Liver (tissue), 9 donors: Measurements from ENCODE around the gene PITPNC1. TPM values are rescaled to one million over a fixed set of nuclear protein-coding genes. Genes with fewer than 3 reads are reported as not detected.
A peak's percentile ranks its signal among the peaks of the same experiment; 100 is the strongest.

ENCODE experiments used
- DNase-seq: peaks from one replicate; pipeline ENCODE4 v3.0.0-alpha.2; 2017; ENCODE audit warnings: low spot score
- H3K27ac ChIP-seq, 2 donors: one replicate each; pipeline ENCODE4 v1.7.0; 2013; ENCODE audit warnings: inconsistent platforms in 2 of 2, low read length in 2 of 2, control low read depth in 1 of 2, low read depth in 1 of 2, mild to moderate bottlenecking in 1 of 2
- H3K27me3 ChIP-seq, 4 donors: one replicate each; pipeline versions ENCODE4 v1.6.1 to v1.7.0; 2013; ENCODE audit warnings: low read length in 3 of 4, inconsistent platforms in 1 of 4, mild to moderate bottlenecking in 1 of 4, moderate library complexity in 1 of 4; ENCODE audit not compliant: control insufficient read depth in 4 of 4, insufficient read depth in 4 of 4
- H3K36me3 ChIP-seq, 4 donors: one replicate each; pipeline versions ENCODE4 v1.6.1 to v1.7.0; 2013; ENCODE audit warnings: low read length in 3 of 4, mild to moderate bottlenecking in 3 of 4, low read depth in 1 of 4, moderate library complexity in 1 of 4; ENCODE audit not compliant: control insufficient read depth in 4 of 4, insufficient read depth in 3 of 4
- H3K4me1 ChIP-seq, 4 donors: one replicate each; pipeline versions ENCODE4 v1.6.1 to v1.7.0; 2013; ENCODE audit warnings: low read length in 3 of 4, mild to moderate bottlenecking in 3 of 4, moderate library complexity in 1 of 4; ENCODE audit not compliant: control insufficient read depth in 4 of 4, insufficient read depth in 4 of 4
- H3K4me3 ChIP-seq, 3 donors: one replicate each; pipeline versions ENCODE4 v1.6.1 to v1.7.0; 2013; ENCODE audit warnings: low read length in 3 of 3, control low read depth in 1 of 3, low read depth in 1 of 3, mild to moderate bottlenecking in 1 of 3
- H3K9ac ChIP-seq, 2 donors: one replicate each; pipeline ENCODE4 v1.7.0; 2013; ENCODE audit warnings: low read length in 2 of 2, mild to moderate bottlenecking in 2 of 2, moderate library complexity in 2 of 2, control low read depth in 1 of 2, low read depth in 1 of 2
- H3K9me3 ChIP-seq, 4 donors: one replicate each; pipeline versions ENCODE4 v1.6.1 to v1.7.0; 2013; ENCODE audit warnings: low read length in 3 of 4; ENCODE audit not compliant: control insufficient read depth in 4 of 4
- EGR1 ChIP-seq, 2 donors: IDR thresholded peaks; 2 replicates each; pipeline ENCODE4 v1.6.1; 2016 to 2018; ENCODE audit warnings: antibody characterized with exemption in 2 of 2, low read depth in 2 of 2
- FOXA1 ChIP-seq: IDR thresholded peaks from 2 replicates; pipeline ENCODE4 v1.6.1; 2016; ENCODE audit warnings: antibody characterized with exemption
- GABPA ChIP-seq, 2 donors: IDR thresholded peaks in 1 of 2; conservative IDR thresholded peaks in 1 of 2; 2 replicates each; pipeline ENCODE4 v1.6.1; 2016; ENCODE audit warnings: antibody characterized with exemption in 2 of 2, mild to moderate bottlenecking in 1 of 2, moderate library complexity in 1 of 2
- HNF4A ChIP-seq, 2 donors: conservative IDR thresholded peaks; 2 replicates each; pipeline ENCODE4 v1.6.1; 2016; ENCODE audit warnings: antibody characterized with exemption in 2 of 2, mild to moderate bottlenecking in 2 of 2
- HNF4G ChIP-seq: IDR thresholded peaks from 2 replicates; pipeline ENCODE4 v1.6.1; 2016; ENCODE audit warnings: antibody characterized with exemption
- JUND ChIP-seq, 2 donors: IDR thresholded peaks; 2 replicates each; pipeline ENCODE4 v1.6.1; 2016; ENCODE audit warnings: antibody characterized with exemption in 2 of 2
- NR2F2 ChIP-seq: IDR thresholded peaks from 2 replicates; pipeline ENCODE4 v1.6.1; 2016; ENCODE audit warnings: antibody characterized with exemption
- RAD21 ChIP-seq, 2 donors: IDR thresholded peaks; 2 replicates each; pipeline ENCODE4 v1.6.1; 2016; ENCODE audit warnings: antibody characterized with exemption in 2 of 2, mild to moderate bottlenecking in 2 of 2
- RXRA ChIP-seq, 2 donors: IDR thresholded peaks; 2 replicates each; pipeline ENCODE4 v1.6.1; 2017 to 2018; ENCODE audit warnings: antibody characterized with exemption in 2 of 2, mild to moderate bottlenecking in 1 of 2
- SP1 ChIP-seq: IDR thresholded peaks from 2 replicates; pipeline ENCODE4 v1.6.1; 2018; ENCODE audit warnings: antibody characterized with exemption, mild to moderate bottlenecking
- TAF1 ChIP-seq: conservative IDR thresholded peaks from 2 replicates; pipeline ENCODE4 v1.6.1; 2016; ENCODE audit warnings: antibody characterized with exemption, mild to moderate bottlenecking
- YY1 ChIP-seq: IDR thresholded peaks from 2 replicates; pipeline ENCODE4 v1.6.1; 2016; ENCODE audit warnings: antibody characterized with exemption, mild to moderate bottlenecking
- WGBS: extraction: QIAGEN DNeasy Blood & Tissue Kit; methylation state at CpG from one replicate; pipeline ENCODE4 v1.1.7; 2013; 5-methylcytosine and 5-hydroxymethylcytosine counted together
- polyA plus RNA-seq, 2 donors: library from polyadenylated mRNA; stranded (reverse) in 1 of 2; unstranded in 1 of 2; fragments of 200-250 nt in 1 of 2; fragments of >200 nt in 1 of 2; fragmentation: Nextera tagmentation in 1 of 2; extraction: Ambion mirVana in 1 of 2; gene quantifications; one replicate each; pipeline versions ENCODE4 v1.2.1 to v1.2.3, GENCODE V29; 2013 to 2015
- total RNA-seq, 2 donors: library from RNA; depleted of rRNA; stranded (reverse); fragments of >200 nt; gene quantifications; one replicate each; pipeline ENCODE4 v1.2.3, GENCODE V29; 2014
- TF ChIP-seq, protein P1 (sequence below): IDR thresholded peaks from 2 replicates; pipeline ENCODE4 v1.6.1; 2016; ENCODE audit warnings: antibody characterized with exemption
- TF ChIP-seq, protein P2 (sequence below): fragments of 150-350 bp; IDR thresholded peaks from 2 replicates; pipeline ENCODE4 v1.5.1; 2017; ENCODE audit warnings: improper control_type of control experiment, low read depth, low read length; ENCODE audit not compliant: missing input control
- TF ChIP-seq, protein P3 (sequence below): IDR thresholded peaks from 2 replicates; pipeline ENCODE4 v1.6.1; 2016; ENCODE audit warnings: antibody characterized with exemption
- TF ChIP-seq, protein P4 (sequence below): IDR thresholded peaks from 2 replicates; pipeline ENCODE4 v1.6.1; 2016; ENCODE audit warnings: antibody characterized with exemption, mild to moderate bottlenecking
- donor health status: healthy.
- donor health status: healthy.
- donor health status: healthy.
- donor health status: healthy.
- donor health status: healthy.

Gene PITPNC1
- total and polyA plus RNA-seq, 4 donors = 2.3 to 10.2 (median 5.7) TPM

DNA sequence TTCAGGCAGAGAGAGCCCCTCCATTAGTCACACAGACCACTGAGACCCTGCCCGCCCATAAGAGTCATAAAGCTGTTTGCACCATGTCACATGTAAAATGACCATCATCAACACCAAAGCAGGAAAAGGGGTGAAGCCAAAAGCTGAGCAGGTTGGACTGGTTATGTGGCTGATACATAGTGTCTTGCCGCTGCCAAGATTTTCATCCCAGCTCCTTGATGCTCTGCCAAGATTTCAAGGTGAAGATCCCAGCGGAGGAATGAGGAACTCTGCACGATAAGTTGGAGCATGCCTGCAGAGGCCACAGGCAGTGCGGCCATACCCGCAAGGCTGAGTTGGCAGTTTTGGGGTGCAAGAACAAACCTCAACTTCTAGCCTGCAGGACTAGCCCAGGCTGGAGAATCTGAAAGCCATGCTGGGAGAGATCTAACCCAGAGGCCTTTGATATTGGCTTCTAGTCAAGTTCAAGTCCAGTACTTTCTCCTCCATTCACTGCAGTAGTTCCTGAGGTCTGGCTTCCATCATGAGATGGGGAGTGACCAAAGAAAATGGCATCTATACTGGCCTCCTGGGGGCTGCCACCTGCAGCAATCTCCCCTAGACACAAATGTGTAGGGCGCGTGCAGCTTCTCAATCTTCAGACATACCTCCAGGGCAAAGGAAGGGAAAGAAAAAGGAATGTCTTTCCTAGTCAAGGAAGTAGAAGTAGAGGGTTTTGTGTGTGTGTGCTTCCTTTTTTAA is 261.0 kb downstream of the PITPNC1 start:
- no peak overlapping the region for H3K4me3 ChIP-seq
- no peak overlapping the region for H3K9ac ChIP-seq
- H3K4me1 ChIP-seq = peaks cover 0 to 4% (median 2%) of the 10 kb centered on the region in 4 donors
- DNase-seq = no peak
- no peaks in the 10 kb centered on the region for H3K27me3 ChIP-seq
- H3K9me3 ChIP-seq = no peaks in the 10 kb centered on the region
- peaks cover 0 to 5% (median 1%) of the 10 kb centered on the region in 4 donors for H3K36me3 ChIP-seq
- no peak for TF ChIP-seq FOXA1
- no peak overlapping the region for H3K27ac ChIP-seq
- WGBS = 91% methylated on average over 8 of the region's 8 CpGs

DNA sequence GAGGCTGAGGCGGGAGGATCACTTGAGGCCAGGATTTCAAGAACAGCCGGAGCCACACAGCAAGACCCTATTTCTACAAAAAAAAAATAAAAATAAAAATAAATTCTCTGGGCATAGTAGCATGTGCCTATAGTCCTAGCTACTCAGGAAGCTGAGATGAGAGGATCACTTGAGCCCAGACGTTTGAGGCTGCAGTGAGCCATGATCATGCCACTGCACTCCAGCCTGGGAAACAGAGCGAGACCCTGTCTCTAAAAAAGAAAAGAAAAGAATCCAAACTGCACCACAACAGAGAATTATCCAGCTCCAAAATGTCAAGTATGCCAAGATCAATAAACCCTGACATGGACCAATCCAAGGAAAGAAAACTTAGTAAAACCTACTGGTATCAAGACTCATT is 261.8 kb downstream of the PITPNC1 start:
- Histone ChIP-seq H3K36me3 (no peaks in the 10 kb centered on the region), H3K4me1 (peaks cover 0 to 4% (median 2%) of the 10 kb centered on the region in 4 donors), H3K27ac (no peak overlapping the region), H3K27me3 (no peaks in the 10 kb centered on the region), H3K9ac (no peak overlapping the region), H3K9me3 (no peaks in the 10 kb centered on the region), H3K4me3 (no peak overlapping the region)
- TF ChIP-seq EGR1 (IDR thresholded peaks at IDR 0.05; ENCODE audit: low read depth in 2 of 2) = no peak
- TF ChIP-seq HNF4G = no peak
- TF ChIP-seq NR2F2 = no peak
- TF ChIP-seq, protein P1, sequence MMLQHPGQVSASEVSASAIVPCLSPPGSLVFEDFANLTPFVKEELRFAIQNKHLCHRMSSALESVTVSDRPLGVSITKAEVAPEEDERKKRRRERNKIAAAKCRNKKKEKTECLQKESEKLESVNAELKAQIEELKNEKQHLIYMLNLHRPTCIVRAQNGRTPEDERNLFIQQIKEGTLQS = no peak
- TF ChIP-seq RXRA (IDR thresholded peaks at IDR 0.05) = no peak
- 93% methylated on average over 4 of the region's 4 CpGs for WGBS
- no peak for DNase-seq

DNA sequence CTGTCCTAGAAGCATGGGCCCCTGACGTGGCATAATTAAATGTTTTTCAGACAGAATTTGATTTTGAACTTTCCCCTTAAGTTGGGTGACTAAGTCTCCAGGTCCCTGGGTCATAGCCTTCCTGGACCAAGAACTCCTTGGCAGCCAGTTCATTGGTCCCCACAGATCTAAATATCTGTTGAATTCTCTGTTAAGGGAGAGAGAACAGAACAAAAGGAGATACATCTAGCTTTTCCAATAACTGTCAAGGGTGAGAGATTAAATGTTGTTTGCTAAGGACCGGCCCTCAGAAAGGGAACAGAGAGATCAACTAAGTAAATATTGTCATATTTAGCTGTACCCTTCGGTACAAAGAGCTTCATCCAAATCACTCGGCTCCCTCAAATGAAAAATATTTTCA is 262.5 kb downstream of the PITPNC1 start:
- Histone ChIP-seq H3K9me3 (no peaks in the 10 kb centered on the region), H3K27ac (no peak overlapping the region), H3K4me3 (no peak overlapping the region), H3K9ac (no peak overlapping the region), H3K4me1 (peaks cover 0 to 4% (median 2%) of the 10 kb centered on the region in 4 donors), H3K36me3 (no peaks in the 10 kb centered on the region), H3K27me3 (no peaks in the 10 kb centered on the region)
- no peak for DNase-seq
- TF ChIP-seq HNF4G (no peak), HNF4A (conservative IDR thresholded peaks at IDR 0.05) (peak in 1 of 2 donors; percentile 6)
- 39% methylated on average over 4 of the region's 4 CpGs for WGBS

DNA sequence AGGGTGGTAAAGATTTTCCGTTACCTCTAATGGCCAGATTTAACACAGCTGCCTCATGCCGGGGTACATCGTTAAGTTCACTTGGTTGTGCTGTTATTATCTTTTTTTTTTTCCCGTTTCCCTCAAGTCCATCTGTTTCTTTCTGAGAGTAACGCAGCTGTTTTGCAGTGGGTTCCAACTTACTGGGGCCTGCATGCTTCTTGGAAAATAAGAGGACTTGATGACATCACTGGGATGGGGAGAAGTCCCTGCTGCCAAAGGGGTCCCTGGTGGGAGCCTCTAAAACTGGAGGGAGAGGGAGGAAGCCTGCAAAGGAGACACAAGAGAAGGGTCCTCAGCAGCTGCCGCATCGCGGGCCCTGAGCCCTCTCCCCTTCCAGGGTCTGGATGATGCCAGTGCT is 262.9 kb downstream of the PITPNC1 start:
- no peak overlapping the region for H3K27ac ChIP-seq
- WGBS = 78% methylated on average over 8 of the region's 8 CpGs
- H3K36me3 ChIP-seq = no peaks in the 10 kb centered on the region
- no peak for DNase-seq
- peaks cover 0 to 4% (median 2%) of the 10 kb centered on the region in 4 donors for H3K4me1 ChIP-seq
- no peak overlapping the region for H3K9ac ChIP-seq
- H3K9me3 ChIP-seq = no peaks in the 10 kb centered on the region
- H3K4me3 ChIP-seq = no peak overlapping the region
- H3K27me3 ChIP-seq = no peaks in the 10 kb centered on the region
- TF ChIP-seq NR2F2 = no peak
- TF ChIP-seq, protein P2, sequence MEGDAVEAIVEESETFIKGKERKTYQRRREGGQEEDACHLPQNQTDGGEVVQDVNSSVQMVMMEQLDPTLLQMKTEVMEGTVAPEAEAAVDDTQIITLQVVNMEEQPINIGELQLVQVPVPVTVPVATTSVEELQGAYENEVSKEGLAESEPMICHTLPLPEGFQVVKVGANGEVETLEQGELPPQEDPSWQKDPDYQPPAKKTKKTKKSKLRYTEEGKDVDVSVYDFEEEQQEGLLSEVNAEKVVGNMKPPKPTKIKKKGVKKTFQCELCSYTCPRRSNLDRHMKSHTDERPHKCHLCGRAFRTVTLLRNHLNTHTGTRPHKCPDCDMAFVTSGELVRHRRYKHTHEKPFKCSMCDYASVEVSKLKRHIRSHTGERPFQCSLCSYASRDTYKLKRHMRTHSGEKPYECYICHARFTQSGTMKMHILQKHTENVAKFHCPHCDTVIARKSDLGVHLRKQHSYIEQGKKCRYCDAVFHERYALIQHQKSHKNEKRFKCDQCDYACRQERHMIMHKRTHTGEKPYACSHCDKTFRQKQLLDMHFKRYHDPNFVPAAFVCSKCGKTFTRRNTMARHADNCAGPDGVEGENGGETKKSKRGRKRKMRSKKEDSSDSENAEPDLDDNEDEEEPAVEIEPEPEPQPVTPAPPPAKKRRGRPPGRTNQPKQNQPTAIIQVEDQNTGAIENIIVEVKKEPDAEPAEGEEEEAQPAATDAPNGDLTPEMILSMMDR = no peak
- TF ChIP-seq, protein P3, sequence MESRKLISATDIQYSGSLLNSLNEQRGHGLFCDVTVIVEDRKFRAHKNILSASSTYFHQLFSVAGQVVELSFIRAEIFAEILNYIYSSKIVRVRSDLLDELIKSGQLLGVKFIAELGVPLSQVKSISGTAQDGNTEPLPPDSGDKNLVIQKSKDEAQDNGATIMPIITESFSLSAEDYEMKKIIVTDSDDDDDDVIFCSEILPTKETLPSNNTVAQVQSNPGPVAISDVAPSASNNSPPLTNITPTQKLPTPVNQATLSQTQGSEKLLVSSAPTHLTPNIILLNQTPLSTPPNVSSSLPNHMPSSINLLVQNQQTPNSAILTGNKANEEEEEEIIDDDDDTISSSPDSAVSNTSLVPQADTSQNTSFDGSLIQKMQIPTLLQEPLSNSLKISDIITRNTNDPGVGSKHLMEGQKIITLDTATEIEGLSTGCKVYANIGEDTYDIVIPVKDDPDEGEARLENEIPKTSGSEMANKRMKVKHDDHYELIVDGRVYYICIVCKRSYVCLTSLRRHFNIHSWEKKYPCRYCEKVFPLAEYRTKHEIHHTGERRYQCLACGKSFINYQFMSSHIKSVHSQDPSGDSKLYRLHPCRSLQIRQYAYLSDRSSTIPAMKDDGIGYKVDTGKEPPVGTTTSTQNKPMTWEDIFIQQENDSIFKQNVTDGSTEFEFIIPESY = no peak
- no peak for TF ChIP-seq FOXA1
- no peak for TF ChIP-seq GABPA (IDR thresholded peaks at IDR 0.05 in 1 of 2, conservative IDR thresholded peaks at IDR 0.05 in 1 of 2)
- TF ChIP-seq, protein P4, sequence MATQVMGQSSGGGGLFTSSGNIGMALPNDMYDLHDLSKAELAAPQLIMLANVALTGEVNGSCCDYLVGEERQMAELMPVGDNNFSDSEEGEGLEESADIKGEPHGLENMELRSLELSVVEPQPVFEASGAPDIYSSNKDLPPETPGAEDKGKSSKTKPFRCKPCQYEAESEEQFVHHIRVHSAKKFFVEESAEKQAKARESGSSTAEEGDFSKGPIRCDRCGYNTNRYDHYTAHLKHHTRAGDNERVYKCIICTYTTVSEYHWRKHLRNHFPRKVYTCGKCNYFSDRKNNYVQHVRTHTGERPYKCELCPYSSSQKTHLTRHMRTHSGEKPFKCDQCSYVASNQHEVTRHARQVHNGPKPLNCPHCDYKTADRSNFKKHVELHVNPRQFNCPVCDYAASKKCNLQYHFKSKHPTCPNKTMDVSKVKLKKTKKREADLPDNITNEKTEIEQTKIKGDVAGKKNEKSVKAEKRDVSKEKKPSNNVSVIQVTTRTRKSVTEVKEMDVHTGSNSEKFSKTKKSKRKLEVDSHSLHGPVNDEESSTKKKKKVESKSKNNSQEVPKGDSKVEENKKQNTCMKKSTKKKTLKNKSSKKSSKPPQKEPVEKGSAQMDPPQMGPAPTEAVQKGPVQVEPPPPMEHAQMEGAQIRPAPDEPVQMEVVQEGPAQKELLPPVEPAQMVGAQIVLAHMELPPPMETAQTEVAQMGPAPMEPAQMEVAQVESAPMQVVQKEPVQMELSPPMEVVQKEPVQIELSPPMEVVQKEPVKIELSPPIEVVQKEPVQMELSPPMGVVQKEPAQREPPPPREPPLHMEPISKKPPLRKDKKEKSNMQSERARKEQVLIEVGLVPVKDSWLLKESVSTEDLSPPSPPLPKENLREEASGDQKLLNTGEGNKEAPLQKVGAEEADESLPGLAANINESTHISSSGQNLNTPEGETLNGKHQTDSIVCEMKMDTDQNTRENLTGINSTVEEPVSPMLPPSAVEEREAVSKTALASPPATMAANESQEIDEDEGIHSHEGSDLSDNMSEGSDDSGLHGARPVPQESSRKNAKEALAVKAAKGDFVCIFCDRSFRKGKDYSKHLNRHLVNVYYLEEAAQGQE = no peak
- TF ChIP-seq HNF4G = no peak
- TF ChIP-seq TAF1 = no peak
- no peak for TF ChIP-seq JUND (IDR thresholded peaks at IDR 0.05)
- TF ChIP-seq SP1 = no peak
- TF ChIP-seq RXRA (IDR thresholded peaks at IDR 0.05) = no peak
- TF ChIP-seq HNF4A (conservative IDR thresholded peaks at IDR 0.05) = no peak
- no peak for TF ChIP-seq YY1
- TF ChIP-seq EGR1 (IDR thresholded peaks at IDR 0.05; ENCODE audit: low read depth in 2 of 2) = no peak
- no peak for TF ChIP-seq RAD21 (IDR thresholded peaks at IDR 0.05)
